ENCODE results near the gene AGMO.

The AGMO gene

DNA sequence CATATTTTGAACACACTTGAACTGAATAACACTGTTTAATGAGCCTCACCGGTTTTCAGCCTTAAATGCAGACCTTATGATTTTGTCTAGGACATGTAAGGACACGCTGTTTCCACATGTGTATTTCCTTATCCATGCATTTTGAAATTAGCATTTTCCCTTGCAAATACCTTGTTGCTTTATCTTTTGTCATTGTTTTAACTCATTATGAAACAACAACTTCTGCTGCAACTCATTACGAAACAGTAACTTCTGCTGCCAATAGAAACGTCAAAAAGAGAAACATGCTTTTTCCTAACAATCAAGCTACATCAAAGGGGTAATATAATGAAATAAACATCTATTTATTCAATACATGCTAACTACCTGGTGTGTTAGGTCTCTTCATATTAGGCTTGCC lies 322.0 kb downstream of the AGMO start:
- Mint-ChIP-seq H3K4me3 (no peak overlapping the region), H3K9me3 (peaks cover 4% of the 10 kb centered on the region), H3K27me3 (no peaks in the 10 kb centered on the region), H3K27ac (no peak overlapping the region), H3K36me3 (no peaks in the 10 kb centered on the region), H3K4me1 (no peaks in the 10 kb centered on the region)
- ATAC-seq (ENCODE audit: low read depth) (no peak), DNase-seq (ENCODE audit: low spot score in 2 of 2) (no peak)

DNA sequence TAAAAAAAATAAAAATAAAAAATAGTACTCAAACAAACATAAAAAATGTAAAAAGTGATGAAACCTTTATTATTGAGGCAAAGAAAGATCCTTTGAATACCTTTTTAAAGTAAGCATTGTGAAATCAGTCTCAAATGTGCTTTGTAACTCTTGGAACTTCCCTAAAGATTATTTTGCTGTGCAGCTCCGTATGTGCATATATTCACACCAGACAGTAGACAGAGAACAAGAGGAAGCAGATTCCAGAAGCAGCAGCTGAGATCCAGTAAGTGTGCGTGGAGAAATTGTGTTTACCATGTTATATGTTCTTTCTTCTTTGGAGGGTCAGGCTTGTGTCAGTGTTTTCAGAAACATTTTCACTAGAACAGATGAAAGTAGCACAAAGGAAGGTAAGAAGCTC lies 324.9 kb downstream of the AGMO start:
- H3K9me3 Mint-ChIP-seq, result peaks cover 10% of the 10 kb centered on the region
- ATAC-seq (ENCODE audit: low read depth) (no peak), DNase-seq (ENCODE audit: low spot score in 2 of 2) (no peak)
- H3K36me3 Mint-ChIP-seq, result no peaks in the 10 kb centered on the region
- H3K4me1 Mint-ChIP-seq, result no peaks in the 10 kb centered on the region
- no peak overlapping the region for H3K4me3 Mint-ChIP-seq
- H3K27me3 Mint-ChIP-seq, result no peaks in the 10 kb centered on the region
- H3K27ac Mint-ChIP-seq, result no peak overlapping the region

DNA sequence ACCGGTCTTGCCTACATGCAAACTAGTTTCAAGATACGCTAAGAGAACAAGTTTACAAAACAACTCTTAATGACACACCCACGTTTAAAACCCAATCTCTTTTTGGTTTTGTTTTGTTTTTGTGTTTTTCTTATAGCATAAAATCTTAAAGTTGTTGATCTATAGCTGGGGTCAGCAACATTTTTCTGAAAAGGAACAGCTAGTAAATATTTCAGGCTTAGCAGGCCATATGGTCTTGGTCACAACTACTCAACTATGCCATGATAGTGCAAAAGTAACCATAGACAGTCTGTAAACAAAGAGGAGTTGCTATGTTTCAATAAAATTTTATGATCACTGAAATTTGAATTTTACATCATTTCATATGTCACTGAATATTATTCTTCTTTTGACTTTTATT lies 327.4 kb downstream of the AGMO start:
- Mint-ChIP-seq H3K4me3 (no peak overlapping the region), H3K36me3 (no peaks in the 10 kb centered on the region), H3K4me1 (no peaks in the 10 kb centered on the region), H3K27me3 (no peaks in the 10 kb centered on the region), H3K9me3 (peaks cover 15% of the 10 kb centered on the region), H3K27ac (no peak overlapping the region)
- ATAC-seq (ENCODE audit: low read depth) (no peak), DNase-seq (ENCODE audit: low spot score in 2 of 2) (no peak)

DNA sequence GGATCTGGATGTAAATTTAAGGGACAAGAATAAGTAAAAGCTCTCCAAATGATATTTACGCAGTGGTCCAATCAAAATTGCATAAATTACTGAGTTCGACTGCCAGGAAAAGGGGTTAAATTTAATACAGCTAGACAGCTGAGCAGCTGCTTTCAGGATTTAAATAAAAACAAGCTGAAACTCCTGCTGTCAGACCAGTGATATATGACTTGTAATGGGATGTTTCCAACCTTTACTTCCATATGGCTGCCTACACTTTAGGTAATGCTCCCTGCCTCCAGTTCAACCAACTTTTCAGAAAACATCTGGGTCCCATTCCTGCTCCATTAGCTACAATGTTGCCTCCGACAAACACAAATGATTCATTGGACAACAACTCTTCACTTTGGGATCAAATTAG lies 333.0 kb downstream of the AGMO start:
- Mint-ChIP-seq H3K4me1 (no peaks in the 10 kb centered on the region), H3K4me3 (no peak overlapping the region), H3K27ac (no peak overlapping the region), H3K9me3 (peaks cover 21% of the 10 kb centered on the region), H3K27me3 (no peaks in the 10 kb centered on the region), H3K36me3 (no peaks in the 10 kb centered on the region)
- ATAC-seq (ENCODE audit: low read depth) (no peak), DNase-seq (ENCODE audit: low spot score in 2 of 2) (no peak)

DNA sequence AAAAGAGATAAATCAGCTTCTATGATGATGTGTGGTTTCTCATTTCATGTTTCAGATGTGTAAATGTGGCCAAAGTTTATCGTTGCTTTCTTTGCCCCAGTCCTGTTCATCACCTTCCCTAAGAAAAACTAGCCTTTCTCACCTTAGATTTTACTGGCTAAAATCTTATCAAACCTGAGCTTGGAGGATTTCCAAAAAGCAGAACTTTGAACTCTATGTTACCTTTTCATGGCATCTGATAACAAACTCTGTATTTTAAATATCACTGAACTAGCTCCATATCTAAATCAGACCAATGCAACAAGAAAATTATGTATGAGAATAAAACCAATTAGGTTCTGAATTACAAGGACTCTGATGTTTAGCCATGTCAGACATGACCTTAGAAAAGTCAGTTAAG lies 335.8 kb downstream of the AGMO start:
- H3K36me3 Mint-ChIP-seq, result no peaks in the 10 kb centered on the region
- ATAC-seq (ENCODE audit: low read depth) (no peak), DNase-seq (ENCODE audit: low spot score in 2 of 2) (no peak)
- no peak overlapping the region for H3K27ac Mint-ChIP-seq
- no peaks in the 10 kb centered on the region for H3K27me3 Mint-ChIP-seq
- H3K4me3 Mint-ChIP-seq, result no peak overlapping the region
- no peaks in the 10 kb centered on the region for H3K4me1 Mint-ChIP-seq
- H3K9me3 Mint-ChIP-seq, result peaks cover 10% of the 10 kb centered on the region

DNA sequence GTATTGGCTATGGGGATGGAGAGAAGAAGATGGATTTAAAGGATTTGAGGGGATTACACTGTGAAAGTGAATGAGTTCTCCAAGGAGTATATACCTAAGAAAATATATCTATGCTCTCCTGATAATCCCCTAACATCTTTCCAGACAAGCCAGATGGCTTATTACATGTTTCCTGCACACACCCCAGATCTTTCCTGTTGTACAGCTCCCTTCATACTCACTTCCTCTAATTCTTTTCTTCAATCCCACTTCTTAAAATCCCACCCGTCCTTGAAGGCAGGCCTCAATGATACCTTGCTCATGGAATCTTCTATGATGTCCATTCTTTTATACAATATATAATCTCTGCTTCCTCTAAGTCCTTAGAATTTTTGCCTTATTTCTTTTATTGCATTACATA lies 342.1 kb downstream of the AGMO start:
- no peak overlapping the region for H3K4me3 Mint-ChIP-seq
- peaks cover 4% of the 10 kb centered on the region for H3K9me3 Mint-ChIP-seq
- H3K27me3 Mint-ChIP-seq, result no peaks in the 10 kb centered on the region
- no peaks in the 10 kb centered on the region for H3K4me1 Mint-ChIP-seq
- no peak for ATAC-seq (ENCODE audit: low read depth)
- H3K27ac Mint-ChIP-seq, result no peak overlapping the region
- DNase-seq (ENCODE audit: low spot score in 2 of 2), result no peak
- H3K36me3 Mint-ChIP-seq, result no peaks in the 10 kb centered on the region

DNA sequence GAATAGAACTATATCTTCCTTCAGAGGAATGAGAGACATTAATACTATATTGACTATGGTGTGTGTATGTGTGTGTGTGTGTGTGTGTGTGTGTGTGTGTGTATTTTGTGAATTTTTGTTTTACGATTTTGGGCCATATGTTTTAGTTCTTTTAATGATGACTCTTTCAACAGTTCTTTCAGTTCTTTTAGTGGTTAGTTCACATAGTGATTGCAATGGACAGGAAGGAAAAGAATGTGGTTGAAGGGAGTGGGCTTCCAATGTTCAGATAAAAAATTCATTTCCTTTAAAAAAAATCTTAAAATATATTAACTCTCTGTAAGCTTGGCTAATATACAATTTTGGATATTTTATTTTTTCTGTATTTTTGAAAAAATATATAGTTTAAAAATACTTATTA lies 343.6 kb downstream of the AGMO start:
- Mint-ChIP-seq H3K27me3 (no peaks in the 10 kb centered on the region), H3K27ac (no peak overlapping the region), H3K9me3 (peaks cover 1% of the 10 kb centered on the region), H3K36me3 (no peaks in the 10 kb centered on the region), H3K4me1 (no peaks in the 10 kb centered on the region), H3K4me3 (no peak overlapping the region)
- no peak for ATAC-seq (ENCODE audit: low read depth)
- DNase-seq (ENCODE audit: low spot score in 2 of 2), result no peak

DNA sequence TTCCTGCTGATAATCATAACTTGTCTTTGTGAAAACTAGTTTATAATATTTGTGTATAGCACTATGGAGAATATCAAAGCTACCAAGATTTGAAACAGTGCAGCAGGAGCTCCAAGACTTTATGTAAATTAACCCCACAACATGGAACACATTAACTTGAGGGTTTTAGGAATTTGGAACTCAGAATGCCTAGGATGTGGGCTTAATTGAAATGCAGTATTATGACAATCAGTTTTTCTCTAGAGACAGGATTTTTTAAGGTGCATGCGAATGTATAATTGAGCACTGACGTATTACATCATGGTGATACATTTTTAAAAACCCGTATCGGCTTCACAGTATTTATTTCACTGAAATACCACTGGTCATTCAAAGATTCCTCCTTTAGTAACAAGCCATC lies 346.2 kb downstream of the AGMO start:
- Mint-ChIP-seq H3K36me3 (no peaks in the 10 kb centered on the region), H3K4me3 (no peak overlapping the region), H3K9me3 (peaks cover 1% of the 10 kb centered on the region), H3K27me3 (no peaks in the 10 kb centered on the region), H3K4me1 (no peaks in the 10 kb centered on the region), H3K27ac (no peak overlapping the region)
- ATAC-seq (ENCODE audit: low read depth) (no peak), DNase-seq (ENCODE audit: low spot score in 2 of 2) (no peak)

DNA sequence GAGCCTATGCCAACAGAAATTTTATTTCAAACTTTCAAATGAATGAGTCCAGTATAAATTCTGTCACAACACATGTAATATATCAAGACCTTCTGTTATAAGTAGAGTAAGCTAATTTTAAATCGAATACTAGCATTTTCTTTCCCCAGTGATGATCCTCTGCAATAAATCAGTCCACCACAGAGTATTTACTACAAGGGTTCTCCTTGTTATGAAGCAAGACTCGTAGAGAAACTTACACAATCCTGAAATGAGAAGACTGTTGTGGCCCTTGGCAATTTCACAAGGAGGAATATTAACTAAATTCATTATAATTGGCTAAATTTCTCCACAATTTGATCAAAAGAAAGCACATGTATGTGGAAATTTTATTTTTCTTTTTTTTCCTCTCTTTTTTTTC lies 346.8 kb downstream of the AGMO start:
- H3K4me3 Mint-ChIP-seq, result no peak overlapping the region
- H3K27me3 Mint-ChIP-seq, result no peaks in the 10 kb centered on the region
- H3K36me3 Mint-ChIP-seq, result no peaks in the 10 kb centered on the region
- no peak for DNase-seq (ENCODE audit: low spot score in 2 of 2)
- peaks cover 1% of the 10 kb centered on the region for H3K9me3 Mint-ChIP-seq
- ATAC-seq (ENCODE audit: low read depth), result no peak
- no peaks in the 10 kb centered on the region for H3K4me1 Mint-ChIP-seq
- H3K27ac Mint-ChIP-seq, result no peak overlapping the region

DNA sequence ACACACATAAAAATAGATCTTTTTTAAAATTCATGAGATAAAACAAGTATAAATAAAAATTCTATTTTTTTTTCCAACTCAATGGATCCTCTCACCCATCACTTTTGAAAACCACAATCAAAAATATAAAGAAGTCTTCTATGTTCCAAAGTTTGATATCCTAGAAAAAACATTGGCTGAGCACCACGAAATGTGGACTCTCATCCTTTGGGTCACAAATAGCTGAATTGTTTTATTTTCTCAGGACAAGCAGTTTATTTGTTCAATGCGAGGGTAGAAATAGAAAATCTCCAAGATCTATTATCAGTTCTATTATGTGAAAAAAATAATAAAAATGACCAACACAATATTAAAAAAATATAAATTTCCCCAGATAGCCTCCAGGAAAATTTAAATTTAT lies 348.7 kb downstream of the AGMO start:
- DNase-seq (ENCODE audit: low spot score in 2 of 2) (no peak), ATAC-seq (ENCODE audit: low read depth) (no peak)
- peaks cover under 1% of the 10 kb centered on the region for H3K9me3 Mint-ChIP-seq
- H3K4me1 Mint-ChIP-seq, result no peaks in the 10 kb centered on the region
- no peak overlapping the region for H3K4me3 Mint-ChIP-seq
- H3K36me3 Mint-ChIP-seq, result no peaks in the 10 kb centered on the region
- H3K27me3 Mint-ChIP-seq, result no peaks in the 10 kb centered on the region
- H3K27ac Mint-ChIP-seq, result no peak overlapping the region

DNA sequence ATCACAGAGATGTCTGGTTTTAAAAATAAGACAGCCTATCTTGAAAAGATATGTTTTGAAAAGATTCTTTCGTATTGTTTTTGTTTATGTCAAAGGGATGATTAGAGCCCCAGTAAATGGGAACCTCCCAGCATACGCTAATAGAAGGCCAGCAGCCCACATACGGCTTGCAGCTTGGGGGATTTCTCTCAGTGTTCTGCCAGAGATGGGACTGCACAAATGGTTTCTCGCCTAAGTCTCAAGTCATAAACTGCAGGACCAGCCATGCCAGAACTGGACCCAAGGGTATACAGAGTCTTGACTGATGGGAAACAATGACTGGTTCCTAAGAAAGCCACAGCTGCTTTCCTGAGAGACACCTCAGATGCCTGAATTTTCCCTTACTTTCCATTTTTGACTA lies 352.4 kb downstream of the AGMO start:
- Mint-ChIP-seq H3K4me3 (no peak overlapping the region), H3K27me3 (no peaks in the 10 kb centered on the region), H3K27ac (no peak overlapping the region), H3K4me1 (no peaks in the 10 kb centered on the region), H3K36me3 (no peaks in the 10 kb centered on the region), H3K9me3 (no peaks in the 10 kb centered on the region)
- DNase-seq (ENCODE audit: low spot score in 2 of 2) (no peak), ATAC-seq (ENCODE audit: low read depth) (no peak)

DNA sequence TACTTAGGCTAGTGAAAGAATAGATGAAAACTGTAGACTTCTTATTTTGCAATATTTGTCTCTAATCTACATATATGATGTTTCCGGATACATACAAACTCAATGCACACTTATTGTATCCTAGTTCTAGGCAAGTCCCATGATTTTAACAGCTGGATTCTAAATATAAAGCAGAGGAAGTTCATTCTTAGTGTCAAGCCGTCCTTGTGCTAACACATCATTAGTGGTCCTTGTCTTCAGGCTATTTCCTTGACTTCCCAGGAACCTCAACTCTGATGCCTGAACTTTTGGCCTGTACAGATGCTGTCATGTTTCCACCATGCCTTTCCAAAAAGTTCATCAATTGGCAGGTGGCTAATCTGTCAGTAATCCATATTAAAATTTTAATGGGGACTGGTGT lies 357.4 kb downstream of the AGMO start:
- Mint-ChIP-seq H3K4me3 (no peak overlapping the region), H3K27me3 (no peaks in the 10 kb centered on the region), H3K27ac (no peak overlapping the region), H3K4me1 (no peaks in the 10 kb centered on the region), H3K9me3 (no peaks in the 10 kb centered on the region), H3K36me3 (no peaks in the 10 kb centered on the region)
- no peak for ATAC-seq (ENCODE audit: low read depth)
- DNase-seq (ENCODE audit: low spot score in 2 of 2), result no peak

DNA sequence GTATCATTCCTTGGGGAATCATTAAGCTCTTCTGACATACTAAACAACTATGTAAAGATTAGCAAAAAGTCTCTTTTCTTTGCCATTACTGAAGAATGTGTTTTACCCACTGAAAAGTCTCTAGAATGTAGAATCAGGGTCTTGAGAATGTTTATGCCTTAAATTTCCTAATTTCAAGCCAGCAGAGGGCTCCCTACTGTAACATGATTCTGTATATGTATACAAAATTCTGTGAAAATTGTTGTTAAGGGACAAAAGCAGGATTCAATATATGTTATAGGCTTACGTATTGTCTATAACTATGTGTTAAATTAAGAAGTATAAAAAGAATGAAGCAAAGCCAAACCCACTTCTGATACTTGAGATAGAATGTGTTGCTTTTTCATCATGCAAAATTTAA lies 362.3 kb downstream of the AGMO start:
- DNase-seq (ENCODE audit: low spot score in 2 of 2), result no peak
- Mint-ChIP-seq H3K9me3 (peaks cover 4% of the 10 kb centered on the region), H3K4me1 (no peaks in the 10 kb centered on the region), H3K4me3 (no peak overlapping the region), H3K36me3 (no peaks in the 10 kb centered on the region), H3K27ac (no peak overlapping the region), H3K27me3 (no peaks in the 10 kb centered on the region)
- no peak for ATAC-seq (ENCODE audit: low read depth)

DNA sequence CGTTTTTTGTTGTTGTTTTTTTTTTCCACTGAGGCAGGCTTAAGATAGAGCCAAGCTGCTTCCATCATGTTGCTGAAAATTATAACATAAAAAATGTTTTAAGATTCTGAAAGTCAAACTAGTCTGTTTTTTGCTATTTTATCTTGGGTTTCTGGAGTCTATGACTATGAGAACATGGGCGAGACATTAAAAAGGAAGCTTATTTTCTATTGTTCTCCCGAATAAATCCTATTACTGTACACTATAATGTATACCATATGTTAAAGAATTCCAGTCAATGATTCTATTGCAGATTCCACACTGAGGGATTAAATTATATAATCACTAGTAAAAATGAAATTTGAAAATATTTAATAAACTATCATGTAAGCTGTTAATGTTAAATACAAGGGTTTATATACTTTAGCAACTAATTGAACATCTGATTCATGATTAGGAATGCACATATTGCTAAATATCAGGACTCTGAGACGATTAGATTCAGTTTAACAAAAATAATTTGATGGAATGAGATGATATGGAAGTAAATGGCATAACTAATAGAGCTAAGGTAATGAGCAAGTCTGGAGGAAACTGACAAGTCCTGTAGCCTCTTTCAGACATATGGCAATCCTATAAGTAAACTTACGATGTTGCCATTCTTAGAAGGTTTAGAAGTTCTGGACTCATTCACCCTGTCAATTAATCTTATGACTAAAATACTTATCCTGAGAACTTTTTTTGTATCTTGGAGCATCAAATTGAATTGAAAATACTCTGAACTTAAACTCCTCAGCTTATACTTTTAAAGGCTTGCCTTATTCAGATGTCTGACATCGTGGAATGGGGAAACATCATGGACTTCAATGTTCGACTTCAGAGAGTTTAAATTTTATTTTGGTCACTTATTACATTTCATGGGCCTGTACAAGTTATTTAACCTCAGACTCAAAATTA lies 364.5 kb downstream of the AGMO start:
- Mint-ChIP-seq H3K4me3 (no peak overlapping the region), H3K27me3 (no peaks in the 10 kb centered on the region), H3K4me1 (no peaks in the 10 kb centered on the region), H3K27ac (no peak overlapping the region), H3K36me3 (no peaks in the 10 kb centered on the region), H3K9me3 (peaks cover 5% of the 10 kb centered on the region)
- no peak for DNase-seq (ENCODE audit: low spot score in 2 of 2)
- ATAC-seq (ENCODE audit: low read depth), result no peak

DNA sequence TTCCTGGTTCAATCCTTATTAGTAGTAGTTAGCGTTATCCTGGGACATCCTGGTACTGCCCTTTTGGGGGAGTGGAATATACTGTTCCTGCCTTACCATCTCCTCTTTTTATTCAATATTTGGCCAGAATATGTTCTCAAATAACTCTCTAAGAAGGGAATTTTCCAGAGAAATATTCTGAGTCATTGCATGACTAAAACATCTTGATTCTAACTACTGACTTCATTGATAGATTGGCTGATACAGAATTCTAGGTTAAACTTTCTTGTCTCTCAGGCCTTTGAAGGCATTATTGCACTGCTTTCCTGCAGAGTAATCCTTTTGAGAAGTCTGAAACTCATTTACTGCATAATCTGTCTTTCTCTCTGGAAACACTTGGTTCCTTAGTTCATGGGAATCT lies 383.8 kb downstream of the AGMO start:
- H3K36me3 Mint-ChIP-seq, result no peaks in the 10 kb centered on the region
- H3K27ac Mint-ChIP-seq, result no peak overlapping the region
- H3K27me3 Mint-ChIP-seq, result no peaks in the 10 kb centered on the region
- no peak overlapping the region for H3K4me3 Mint-ChIP-seq
- DNase-seq (ENCODE audit: low spot score in 2 of 2), result no peak
- ATAC-seq (ENCODE audit: low read depth), result no peak
- peaks cover 1% of the 10 kb centered on the region for H3K9me3 Mint-ChIP-seq
- H3K4me1 Mint-ChIP-seq, result no peaks in the 10 kb centered on the region

All from memory B cell (primary cell).